Measurements from ENCODE around the gene ITGAV. TPM values are rescaled to one million over a fixed set of nuclear protein-coding genes. Genes with fewer than 3 reads are reported as not detected.

Gene ITGAV
- total RNA-seq, 4 donors from 2014 or later: 66.7 to 132 (median 87.2) TPM

DNA sequence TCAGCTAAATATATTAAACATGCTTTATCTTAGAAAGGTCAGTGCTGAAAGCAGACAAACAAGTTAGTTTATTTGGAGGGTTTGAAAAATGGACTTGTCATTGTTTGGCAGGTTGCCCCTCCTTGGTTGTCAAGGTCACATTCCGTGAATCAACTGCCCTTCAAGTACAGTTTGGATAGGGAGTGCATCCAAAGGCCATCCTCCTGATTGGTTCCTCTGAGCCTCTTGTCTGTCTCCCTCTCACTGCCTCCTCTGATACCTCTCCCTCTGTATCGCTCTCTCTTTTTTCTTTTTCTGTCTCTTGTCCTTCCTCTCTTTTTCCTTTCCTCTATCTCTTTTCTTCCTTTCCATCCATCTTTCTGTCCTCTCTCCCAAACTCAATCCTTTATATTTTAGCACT lies 5.4 kb downstream of the ITGAV start:
- no peaks in the 10 kb centered on the region for H3K9me3 ChIP-seq
- H3K27ac ChIP-seq: no peak overlapping the region
- no peak overlapping the region for H3K4me3 ChIP-seq
- TF ChIP-seq POLR2A (IDR thresholded peaks at IDR 0.05) (no peak), CTCF (IDR thresholded peaks at IDR 0.05) (no peak), EP300 (IDR thresholded peaks at IDR 0.05) (no peak), POLR2AphosphoS5 (IDR thresholded peaks at IDR 0.05) (no peak)
- H3K4me1 ChIP-seq: peaks cover 59% of the 10 kb centered on the region
- 64% methylated on average over 2 of the region's 2 CpGs for WGBS
- H3K36me3 ChIP-seq: no peaks in the 10 kb centered on the region
- no peak for DNase-seq (ENCODE audit: low spot score in 2 of 2)
- no peaks in the 10 kb centered on the region for H3K27me3 ChIP-seq

DNA sequence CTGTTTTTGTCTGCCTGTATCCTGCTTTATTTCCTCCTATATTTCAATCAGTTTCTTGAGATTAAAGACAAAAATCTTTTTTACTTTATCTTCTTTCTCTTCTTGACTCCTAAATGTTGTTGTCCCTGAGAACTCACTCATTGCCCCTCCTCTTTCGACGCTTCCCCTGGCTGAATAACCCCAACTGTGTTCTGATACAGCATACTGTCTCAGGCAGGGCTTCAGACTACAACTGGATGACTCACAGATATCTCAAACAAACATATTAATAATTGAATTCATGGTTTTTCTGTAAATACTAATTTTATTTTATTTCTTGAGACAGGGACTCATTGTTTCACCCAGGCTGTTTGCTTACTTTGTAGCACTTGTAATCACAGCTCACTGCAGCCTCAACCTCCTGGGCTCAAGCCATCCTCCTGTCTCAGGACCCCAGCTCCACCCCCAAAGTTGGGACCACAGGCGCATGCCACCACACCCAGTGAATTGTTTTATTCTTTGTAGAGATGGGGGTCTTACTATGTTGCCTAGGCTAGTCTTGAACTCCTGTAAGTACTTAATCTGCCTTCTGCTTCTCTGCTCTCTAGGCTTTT lies 9.4 kb downstream of the ITGAV start:
- TF ChIP-seq POLR2AphosphoS5 (IDR thresholded peaks at IDR 0.05): no peak
- TF ChIP-seq CTCF (IDR thresholded peaks at IDR 0.05): no peak
- TF ChIP-seq POLR2A (IDR thresholded peaks at IDR 0.05): no peak
- TF ChIP-seq EP300 (IDR thresholded peaks at IDR 0.05): no peak
- WGBS: 53% methylated on average over 3 of the region's 3 CpGs
- H3K27ac ChIP-seq: no peak overlapping the region
- H3K27me3 ChIP-seq: no peaks in the 10 kb centered on the region
- DNase-seq (ENCODE audit: low spot score in 2 of 2): no peak
- no peak overlapping the region for H3K4me3 ChIP-seq
- H3K4me1 ChIP-seq: peaks cover 42% of the 10 kb centered on the region
- H3K36me3 ChIP-seq: peaks cover 7% of the 10 kb centered on the region
- H3K9me3 ChIP-seq: no peaks in the 10 kb centered on the region

DNA sequence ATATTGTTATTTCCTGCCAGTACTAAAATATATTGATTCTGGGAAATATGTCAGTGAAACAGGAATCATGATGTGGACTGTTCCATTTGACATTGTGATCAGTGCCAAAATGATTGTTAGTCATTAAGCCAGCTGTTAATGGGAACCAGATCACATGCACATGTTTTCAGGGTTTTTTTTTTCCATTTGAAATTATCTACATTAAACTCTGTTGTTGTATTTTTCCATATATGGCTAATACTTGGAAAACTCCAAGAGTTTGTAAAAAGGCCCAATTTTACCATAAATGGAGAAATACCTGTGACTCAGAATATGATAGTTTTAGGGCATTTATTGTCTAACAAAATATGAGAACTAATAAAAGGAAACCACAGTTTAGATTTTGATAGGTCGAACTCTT lies 13.4 kb downstream of the ITGAV start:
- H3K4me3 ChIP-seq: no peak overlapping the region
- no peak for DNase-seq (ENCODE audit: low spot score in 2 of 2)
- H3K9me3 ChIP-seq: no peaks in the 10 kb centered on the region
- no peaks in the 10 kb centered on the region for H3K27me3 ChIP-seq
- peaks cover 16% of the 10 kb centered on the region for H3K36me3 ChIP-seq
- H3K4me1 ChIP-seq: peaks cover 28% of the 10 kb centered on the region
- WGBS: 84% methylated on average over 1 of the region's 1 CpG
- H3K27ac ChIP-seq: no peak overlapping the region
- TF ChIP-seq CTCF (IDR thresholded peaks at IDR 0.05) (no peak), POLR2AphosphoS5 (IDR thresholded peaks at IDR 0.05) (no peak), EP300 (IDR thresholded peaks at IDR 0.05) (no peak), POLR2A (IDR thresholded peaks at IDR 0.05) (no peak)

DNA sequence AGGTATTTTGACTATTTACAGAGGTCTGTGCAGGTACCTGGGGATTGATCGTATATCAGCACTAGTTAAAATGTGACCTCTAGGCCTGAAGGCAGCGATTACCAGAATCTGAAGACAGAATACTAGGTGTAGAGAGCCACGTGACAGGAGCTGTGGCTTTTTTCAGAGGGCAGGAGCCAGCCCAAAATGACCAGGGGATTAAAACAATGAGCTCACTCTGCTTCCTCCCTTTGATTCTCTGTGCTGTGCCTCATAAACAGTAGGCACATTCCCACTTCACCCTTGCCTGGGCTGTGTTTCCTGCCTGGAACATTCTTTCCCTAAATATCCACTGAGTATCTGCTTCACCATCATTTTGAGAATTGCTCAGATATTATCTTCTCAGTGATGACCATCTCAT lies 15.2 kb downstream of the ITGAV start:
- Histone ChIP-seq H3K27me3 (no peaks in the 10 kb centered on the region), H3K27ac (no peak overlapping the region), H3K9me3 (no peaks in the 10 kb centered on the region), H3K36me3 (peaks cover 16% of the 10 kb centered on the region), H3K4me3 (no peak overlapping the region), H3K4me1 (peaks cover 13% of the 10 kb centered on the region)
- DNase-seq (ENCODE audit: low spot score in 2 of 2): no peak
- WGBS: 83% methylated on average over 3 of the region's 3 CpGs
- TF ChIP-seq POLR2A (IDR thresholded peaks at IDR 0.05) (no peak), POLR2AphosphoS5 (IDR thresholded peaks at IDR 0.05) (no peak), EP300 (IDR thresholded peaks at IDR 0.05) (no peak), CTCF (IDR thresholded peaks at IDR 0.05) (no peak)

DNA sequence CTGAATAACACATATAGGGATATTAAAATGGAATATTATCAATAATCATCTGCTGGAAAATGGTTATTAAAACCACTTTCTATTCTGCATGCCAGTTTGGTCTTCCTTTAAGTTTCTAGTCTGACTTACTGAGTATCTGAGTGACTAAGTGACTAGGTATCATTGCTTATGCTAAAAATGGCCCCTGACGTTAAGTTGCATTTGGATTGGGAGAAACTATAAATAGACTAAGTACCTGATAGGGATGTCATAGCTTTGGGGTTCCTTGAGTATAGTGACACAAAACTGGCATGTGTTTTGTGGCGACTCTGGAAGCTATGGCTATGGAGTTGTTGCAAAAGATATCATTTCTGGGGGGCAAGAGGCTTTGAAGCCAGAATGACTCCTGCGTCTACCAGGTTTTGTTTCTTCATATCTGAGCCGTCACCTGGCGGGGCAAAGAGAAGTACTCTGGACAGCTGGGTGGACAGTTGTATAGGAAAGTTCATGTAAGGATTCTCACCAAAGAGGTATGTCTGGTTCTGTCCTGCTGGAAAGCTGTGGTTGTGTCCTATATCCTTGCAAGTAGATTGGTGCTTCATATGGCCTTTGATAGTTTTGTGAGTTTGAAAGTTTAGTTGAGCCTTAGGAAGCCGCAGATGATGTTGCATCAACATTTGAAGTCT lies 17.9 kb downstream of the ITGAV start:
- Histone ChIP-seq H3K36me3 (peaks cover 11% of the 10 kb centered on the region), H3K9me3 (no peaks in the 10 kb centered on the region), H3K4me1 (peaks cover 18% of the 10 kb centered on the region), H3K4me3 (no peak overlapping the region), H3K27me3 (no peaks in the 10 kb centered on the region), H3K27ac (no peak overlapping the region)
- 97% methylated on average over 6 of the region's 6 CpGs for WGBS
- no peak for DNase-seq (ENCODE audit: low spot score in 2 of 2)
- TF ChIP-seq POLR2AphosphoS5 (IDR thresholded peaks at IDR 0.05): no peak
- no peak for TF ChIP-seq EP300 (IDR thresholded peaks at IDR 0.05)
- no peak for TF ChIP-seq CTCF (IDR thresholded peaks at IDR 0.05)
- TF ChIP-seq POLR2A (IDR thresholded peaks at IDR 0.05): no peak

All from suprapubic skin (tissue), 4 donors.